CD4-positive, alpha-beta T cell treated with Interleukin-1 beta for 1 hour (primary cell): ENCODE data around the gene ZNF644.
A peak's percentile ranks its signal among the peaks of the same experiment; 100 is the strongest.
"Not testable (repeated sequence)": the region's sequence is repeated elsewhere in the genome, so short reads cannot be mapped to it uniquely, and the experiment has no call there.

Source experiments
- DNase-seq, 2 donors: peaks; one replicate each; pipeline ENCODE4 v3.0.0-alpha.2; 2020 to 2022

The ZNF644 gene

GRCh38 chr1:91021686-91022517, at the start of gene ZNF644:
TSS of gene ZNF644 (minus strand) at chr1:91022035. CDS start at chr1:90982353, 39,682 bp downstream.
- DNase-seq: peak; percentile 92 to 94

DNA sequence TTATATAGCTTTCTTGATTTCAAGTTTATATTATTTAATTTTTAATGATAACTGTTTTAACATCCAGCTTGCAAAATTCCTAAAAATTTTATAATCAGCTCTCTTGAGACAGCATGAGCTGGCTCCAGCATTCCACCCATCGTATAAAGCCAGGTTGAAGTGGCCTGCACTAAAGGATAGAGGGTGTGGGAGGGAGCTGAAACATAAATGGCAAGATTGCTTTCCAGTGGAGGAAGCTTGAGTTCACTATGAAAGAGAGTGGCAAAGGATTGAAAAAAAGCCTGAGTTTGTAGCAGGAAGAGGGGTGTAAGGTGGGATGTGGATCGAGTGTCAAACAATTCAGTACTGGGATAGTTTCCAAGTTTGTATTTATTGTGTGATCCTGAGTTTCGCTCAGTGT, 48.5 kb upstream of the ZNF644 start:
- no peak for DNase-seq

DNA sequence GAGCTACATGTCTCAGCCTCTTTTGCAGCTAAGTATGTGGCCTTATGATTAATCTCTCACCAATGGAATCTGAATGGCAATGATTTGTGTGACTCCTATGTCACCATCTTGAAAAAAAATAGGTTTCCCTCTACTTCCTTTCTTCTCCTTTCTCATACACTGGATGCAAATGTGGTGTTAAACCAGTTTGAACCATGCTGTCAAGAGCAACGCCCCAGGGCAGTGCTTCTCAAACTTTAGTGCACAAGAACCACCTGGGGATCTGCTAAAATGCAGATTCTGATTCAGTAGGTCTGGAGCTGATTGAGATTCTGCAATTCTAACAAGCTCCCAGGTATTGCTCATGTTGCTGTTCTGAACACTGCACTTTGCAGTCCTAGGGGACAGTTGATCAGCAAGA, 44.7 kb upstream of the ZNF644 start:
- no peak for DNase-seq

DNA sequence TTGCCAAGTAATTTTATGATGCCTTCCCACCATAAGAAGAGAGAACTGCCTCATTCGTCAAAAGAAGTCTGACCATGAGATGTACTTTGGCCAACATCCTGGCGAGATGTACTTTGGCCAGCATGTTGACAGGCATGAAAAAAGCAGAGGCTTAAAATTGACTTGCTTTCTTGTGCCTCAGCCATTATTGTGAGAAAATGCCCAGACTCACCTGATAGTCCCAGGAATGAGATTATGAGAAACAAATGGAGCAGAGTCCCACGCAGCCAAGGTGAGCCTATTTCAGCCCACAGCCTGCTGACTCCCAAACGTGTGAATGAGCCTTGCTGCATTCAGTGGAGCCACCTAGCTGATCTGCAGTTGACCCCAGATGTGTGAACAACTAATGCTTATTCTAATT, 43.5 kb upstream of the ZNF644 start:
- no peak for DNase-seq

DNA sequence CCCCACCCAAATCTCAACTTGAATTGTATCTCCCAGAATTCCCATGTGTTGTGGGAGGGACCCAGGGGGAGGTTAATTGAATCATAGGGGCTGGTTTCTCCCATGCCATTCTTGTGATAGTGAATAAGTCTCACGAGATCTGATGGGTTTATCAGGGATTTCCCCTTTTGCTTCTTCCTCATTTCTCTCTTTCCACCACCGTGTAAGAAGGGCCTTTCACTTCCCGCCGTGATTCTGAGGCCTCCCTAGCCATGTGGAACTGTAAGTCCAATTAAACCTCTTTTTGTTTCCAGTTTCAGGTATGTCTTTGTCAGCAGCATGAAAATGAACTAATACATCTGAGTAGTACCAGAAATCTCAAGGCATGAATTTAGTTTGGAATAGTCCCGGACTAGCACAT, 41.6 kb upstream of the ZNF644 start:
- DNase-seq: peak in 1 of 2 donors; percentile 26

DNA sequence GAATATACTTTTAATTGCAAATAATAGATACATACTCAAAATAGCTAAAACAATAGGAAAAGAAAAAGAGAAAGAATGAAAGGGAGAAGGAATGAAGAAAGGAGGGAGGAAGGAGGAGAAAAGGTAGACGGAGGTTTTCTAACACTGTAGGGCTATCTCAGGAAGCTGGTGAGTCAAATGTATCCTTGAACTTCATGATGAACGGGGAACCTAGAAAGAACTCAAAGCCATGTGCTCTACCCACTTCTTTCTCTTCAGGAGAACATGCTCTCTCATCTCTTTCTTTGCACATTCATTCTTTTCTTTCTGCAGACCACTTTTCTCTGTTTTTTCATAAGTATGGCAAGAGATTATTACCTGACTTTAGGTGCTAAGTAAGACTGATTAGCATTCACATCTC, 37.3 kb upstream of the ZNF644 start:
- no peak for DNase-seq

DNA sequence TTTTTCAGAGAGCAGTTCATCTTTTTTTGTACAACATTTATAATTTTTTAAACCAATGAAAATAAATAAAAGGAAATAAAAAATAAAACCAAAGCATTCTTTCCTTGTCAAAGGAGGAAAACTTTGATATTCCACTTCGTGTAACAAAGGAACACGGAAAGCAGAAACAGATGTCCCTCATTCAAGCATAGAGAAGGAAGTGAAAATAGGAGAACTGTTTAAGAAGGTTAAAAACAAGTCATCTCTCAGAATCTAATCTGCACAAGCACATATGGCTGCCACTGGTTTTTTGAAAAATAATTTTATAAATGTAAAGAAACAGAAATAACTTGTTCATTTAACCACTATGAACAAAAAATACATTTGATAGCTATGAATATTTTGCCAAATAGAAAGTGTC, 35.9 kb upstream of the ZNF644 start:
- no peak for DNase-seq

DNA sequence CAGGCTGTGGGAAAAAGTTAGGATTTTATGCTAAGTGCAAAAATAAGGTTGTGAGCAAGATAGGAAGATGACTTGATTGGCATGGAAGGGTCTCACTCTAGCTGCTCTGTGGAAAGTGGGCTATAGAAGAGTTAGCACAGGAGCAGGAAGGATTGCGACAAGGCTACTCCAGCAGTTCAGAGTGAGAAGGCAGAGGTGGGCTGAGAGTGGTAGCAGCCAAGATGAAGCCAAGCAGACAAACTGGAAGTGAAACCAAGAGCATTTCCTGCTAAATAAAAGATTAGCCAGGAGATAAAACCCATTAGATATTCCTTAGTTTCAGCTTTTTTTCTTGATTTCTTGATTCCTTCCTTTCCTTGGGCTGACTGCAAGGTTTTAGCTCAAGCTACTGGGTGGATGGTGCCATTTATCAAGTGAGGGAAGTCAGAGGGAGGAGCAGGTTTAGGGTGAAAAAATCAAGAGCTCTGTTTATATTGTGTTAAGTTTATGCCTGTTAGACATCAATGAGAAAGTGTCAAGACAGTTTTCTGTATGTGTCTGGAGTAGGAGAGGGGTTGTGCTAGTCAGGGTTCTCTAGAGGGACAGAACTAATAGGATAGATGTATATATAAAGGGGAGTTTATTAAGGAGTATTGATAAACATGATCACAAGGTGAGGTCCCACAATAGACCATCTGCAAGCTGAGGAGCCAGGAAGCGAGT, 33.1 kb upstream of the ZNF644 start:
- DNase-seq: peak in 1 of 2 donors; percentile 1

GRCh38 chr1:91053630-91054029, 31.8 kb upstream of the ZNF644 start:
- DNase-seq: no peak

DNA sequence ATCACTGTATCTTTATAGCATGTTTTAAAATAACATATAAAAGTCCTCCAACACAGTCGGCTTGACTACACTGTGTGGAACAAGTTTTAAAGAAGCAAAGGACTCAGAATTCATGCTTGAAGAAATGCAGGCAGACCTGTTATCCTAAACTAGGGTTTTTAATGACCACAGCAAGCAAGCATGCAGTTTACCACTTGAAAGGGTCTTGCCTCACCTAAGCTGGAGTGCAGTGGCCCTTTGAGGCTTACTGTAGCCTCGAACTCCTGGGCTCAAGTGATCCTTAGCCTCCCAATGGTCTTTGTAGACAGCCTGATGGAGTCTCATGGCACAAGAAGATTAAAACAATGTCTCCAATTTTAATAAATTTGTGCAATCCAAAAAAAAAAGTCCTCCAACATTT, 27.7 kb upstream of the ZNF644 start:
- DNase-seq: not testable (repeated sequence)

GRCh38 chr1:91046766-91047165, 24.9 kb upstream of the ZNF644 start:
- DNase-seq: no peak

DNA sequence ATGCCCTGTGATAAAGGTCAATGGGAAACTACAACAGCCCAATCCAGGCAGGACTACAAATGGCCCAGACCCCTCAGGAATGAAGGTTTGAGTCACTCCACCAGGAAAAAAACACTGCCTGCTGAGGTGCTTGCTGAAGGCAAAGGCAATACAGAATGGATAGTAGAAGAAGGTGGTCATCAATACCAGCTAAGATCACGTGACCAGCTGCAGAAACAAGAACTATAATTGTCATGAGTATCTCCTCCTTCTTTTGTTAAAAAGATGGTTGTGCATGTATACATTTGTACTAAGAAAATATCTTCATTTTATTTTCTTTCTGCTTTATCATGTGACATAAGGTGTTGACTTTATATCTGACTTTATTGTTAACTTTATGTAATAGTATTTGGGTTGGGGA, 23.4 kb upstream of the ZNF644 start:
- no peak for DNase-seq

DNA sequence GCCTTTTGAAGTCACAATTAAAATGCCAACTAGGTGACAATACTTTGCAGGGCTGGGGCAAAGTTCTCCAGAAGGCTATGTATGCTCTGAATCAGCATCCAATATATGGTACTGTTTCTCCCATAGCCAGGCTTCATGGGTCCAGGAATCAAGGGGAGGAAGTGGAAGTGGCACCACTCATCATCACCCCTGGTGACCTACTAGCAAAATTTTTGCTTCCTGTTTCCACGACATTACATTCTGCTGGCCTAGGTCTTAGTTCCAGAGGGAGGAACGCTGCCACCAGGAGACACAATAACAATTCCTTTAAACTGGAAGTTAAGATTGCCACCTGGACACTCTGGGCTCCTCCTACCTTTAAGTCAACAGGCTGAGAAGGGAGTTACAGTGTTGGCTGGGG, 22.9 kb upstream of the ZNF644 start:
- not testable (repeated sequence) for DNase-seq

DNA sequence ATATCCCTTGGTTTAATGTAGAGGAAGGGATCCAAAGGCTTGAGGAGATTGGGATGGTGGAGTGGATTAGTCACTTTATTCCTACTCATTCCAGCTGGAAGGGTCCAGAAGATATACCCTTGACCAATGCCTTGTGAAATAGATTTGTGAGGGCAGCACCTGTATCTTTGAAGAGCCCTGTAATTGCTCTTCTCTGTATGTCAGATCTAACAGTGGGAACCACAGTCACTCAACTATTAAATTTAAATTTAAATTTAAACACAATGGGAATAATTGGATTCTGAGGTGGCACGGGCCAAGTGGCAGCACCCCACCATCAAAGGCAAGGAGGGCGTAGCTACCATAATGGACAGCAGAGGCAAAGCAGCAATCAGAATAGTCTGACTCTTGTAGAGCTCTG, 20.5 kb upstream of the ZNF644 start:
- DNase-seq: not testable (repeated sequence)

- no peak for DNase-seq
Observed at GRCh38 chr1:91038582-91038981, 16.7 kb upstream of the ZNF644 start.

- no peak for DNase-seq
Observed at GRCh38 chr1:91036894-91037829, 15.3 kb upstream of the ZNF644 start.

- DNase-seq: no peak
Observed at GRCh38 chr1:91032349-91032748, 10.5 kb upstream of the ZNF644 start.

DNA sequence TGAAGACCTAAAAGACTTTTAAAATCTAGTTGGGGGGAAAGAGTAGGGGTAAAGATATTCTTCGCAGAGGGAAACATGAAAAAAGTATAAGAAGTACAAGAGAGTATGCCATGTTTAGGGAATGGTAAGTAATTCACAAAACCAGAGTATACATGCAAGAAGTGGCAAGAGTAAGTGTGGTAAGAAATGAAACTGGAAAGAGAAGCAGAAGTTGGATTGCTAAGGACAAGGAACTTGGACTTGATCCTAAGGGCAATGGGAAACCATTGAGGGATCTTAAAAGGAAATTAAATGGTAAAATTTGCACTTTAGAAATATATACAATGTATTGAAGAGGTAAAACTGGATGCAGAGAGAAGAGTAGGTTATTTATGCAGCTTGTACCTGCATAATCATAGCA, 9.2 kb upstream of the ZNF644 start:
- no peak for DNase-seq

DNA sequence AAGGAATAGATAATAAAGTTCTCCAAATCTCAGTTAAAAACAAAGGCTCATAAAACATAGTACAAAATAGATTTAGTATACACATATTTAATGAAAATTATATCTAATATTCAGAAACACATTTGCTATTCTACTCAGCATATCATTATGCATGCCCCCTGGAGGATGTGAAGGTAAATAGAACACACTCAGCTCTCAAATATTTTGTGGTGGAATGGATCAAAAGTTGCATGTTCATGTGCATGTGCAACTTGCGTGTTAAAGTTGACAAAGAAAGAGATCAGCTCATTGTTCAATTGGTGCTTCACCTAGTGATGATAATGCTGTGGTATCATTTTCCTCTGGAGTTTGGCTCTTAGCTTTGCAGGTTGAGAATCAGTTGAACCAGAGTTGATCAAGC, 4.9 kb upstream of the ZNF644 start:
- no peak for DNase-seq

DNA sequence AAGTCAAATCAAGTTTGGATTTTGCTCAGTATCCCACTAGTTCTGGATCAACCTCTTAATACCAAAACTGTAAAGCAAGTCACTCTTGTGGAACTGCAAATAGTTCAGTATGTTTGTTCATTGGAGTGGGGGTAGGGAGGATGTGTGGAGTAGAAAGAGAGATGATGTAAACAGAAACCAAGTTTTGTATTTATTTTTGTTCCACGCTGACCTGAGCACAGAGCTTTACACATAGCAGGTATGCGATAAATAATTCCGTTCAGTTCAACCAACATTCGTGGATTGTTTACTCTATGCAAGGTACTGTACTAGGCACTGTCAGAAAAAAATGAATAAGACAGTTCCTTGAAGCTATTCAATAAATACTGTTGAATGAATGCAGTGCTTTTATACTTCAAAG, 4.5 kb upstream of the ZNF644 start:
- DNase-seq: no peak

DNA sequence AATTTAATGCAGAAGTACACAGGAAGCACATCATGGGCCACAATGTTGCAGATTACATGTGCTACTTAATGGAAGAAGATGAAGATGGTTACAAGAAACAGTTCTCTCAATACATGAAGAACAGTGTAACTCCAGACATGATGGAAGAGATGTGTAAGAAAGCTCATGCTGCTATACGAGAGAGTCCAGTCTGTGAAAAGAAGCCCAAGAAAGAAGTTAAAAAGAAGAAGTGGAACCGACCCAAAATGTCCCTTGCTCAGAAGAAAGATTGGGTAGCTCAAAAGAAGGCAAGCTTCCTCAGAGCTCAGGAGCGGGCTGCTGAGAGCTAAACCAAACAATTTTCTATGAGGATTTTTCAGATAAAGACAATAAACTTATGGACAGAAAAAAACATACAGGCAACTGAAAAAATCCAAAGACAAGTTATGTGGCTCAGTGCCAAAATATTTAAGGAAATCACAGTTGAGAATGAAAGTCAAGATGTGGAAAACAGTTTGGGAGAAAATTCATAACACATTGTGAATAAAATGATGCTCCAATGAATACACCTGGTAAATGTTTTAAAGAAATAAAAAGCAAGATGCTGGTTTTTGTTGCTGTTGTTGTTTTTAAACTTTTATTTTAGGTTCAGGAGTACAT, 2.8 kb upstream of the ZNF644 start:
- DNase-seq: no peak

DNA sequence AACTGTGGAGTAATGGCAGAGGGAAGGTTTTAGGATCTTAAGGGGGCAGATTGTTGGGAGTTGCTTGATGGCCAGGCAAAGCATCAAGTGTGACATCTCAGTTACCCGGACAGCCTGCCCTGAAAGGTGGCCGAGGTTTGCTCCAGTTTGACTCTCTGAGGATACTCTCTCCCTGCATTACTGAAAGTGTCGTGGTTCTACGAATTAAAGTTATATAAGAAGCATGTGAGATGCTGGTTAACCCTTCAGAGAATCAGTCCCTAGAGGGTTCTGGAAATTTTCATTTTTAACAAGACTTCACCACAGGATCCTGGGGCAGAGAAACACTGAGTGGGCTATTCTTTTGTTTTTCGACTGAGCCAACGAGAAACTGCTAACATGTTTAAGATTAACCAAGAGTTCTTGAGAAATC, 689 bp upstream of the ZNF644 start:
- DNase-seq: peak in 1 of 2 donors; percentile 19
